Activated CD8-positive, alpha-beta memory T cell treated with anti-CD3 and anti-CD28 coated beads for 1 hour (primary cell): ENCODE data around the gene ZNF710.

Experiments used
- DNase-seq, 2 donors: peaks; one replicate each; pipeline ENCODE4 v3.0.0-alpha.2; 2020; ENCODE audit warnings: low read depth in 1 of 2; ENCODE audit errors: extremely low read depth in 1 of 2

ZNF710 gene

GRCh38 chr15:90037961-90038631, 37.0 kb downstream of the ZNF710 start:
- no peak for DNase-seq

GRCh38 chr15:90038632-90039095, 37.5 kb downstream of the ZNF710 start:
- DNase-seq = no peak

GRCh38 chr15:90039996-90040395, 38.9 kb downstream of the ZNF710 start:
- DNase-seq = no peak

- no peak for DNase-seq
Measured at GRCh38 chr15:90040618-90041017, 39.5 kb downstream of the ZNF710 start.

GRCh38 chr15:90042356-90042755, 41.2 kb downstream of the ZNF710 start:
- no peak for DNase-seq

GRCh38 chr15:90042766-90043529, 41.8 kb downstream of the ZNF710 start:
- DNase-seq = no peak

- DNase-seq = no peak
Measured at GRCh38 chr15:90043530-90044010, 42.4 kb downstream of the ZNF710 start.

- no peak for DNase-seq
Measured at GRCh38 chr15:90044191-90044590, 43.1 kb downstream of the ZNF710 start.

- no peak for DNase-seq
Measured at GRCh38 chr15:90044916-90045371, 43.8 kb downstream of the ZNF710 start.

GRCh38 chr15:90046289-90046688, 45.2 kb downstream of the ZNF710 start:
- DNase-seq = no peak

GRCh38 chr15:90046911-90047392, 45.8 kb downstream of the ZNF710 start:
- DNase-seq = no peak

GRCh38 chr15:90047956-90048575, 46.9 kb downstream of the ZNF710 start:
- DNase-seq = no peak

- DNase-seq = no peak
Measured at GRCh38 chr15:90049030-90049429, 47.9 kb downstream of the ZNF710 start.

GRCh38 chr15:90049666-90050604, 48.8 kb downstream of the ZNF710 start:
- DNase-seq = no peak

GRCh38 chr15:90051874-90052273, 50.8 kb downstream of the ZNF710 start:
- no peak for DNase-seq

GRCh38 chr15:90053685-90054466, 52.8 kb downstream of the ZNF710 start:
- no peak for DNase-seq

- DNase-seq = no peak
Measured at GRCh38 chr15:90054618-90055097, 53.5 kb downstream of the ZNF710 start.

GRCh38 chr15:90055182-90055581, 54.1 kb downstream of the ZNF710 start:
- DNase-seq = no peak

- DNase-seq = no peak
Measured at GRCh38 chr15:90056529-90056928, 55.4 kb downstream of the ZNF710 start.
